Measurements from ENCODE around the gene POLR3F.

Gene POLR3F

GRCh38 chr20:18465536-18466200 lies 1.5 kb upstream of the POLR3F start:
- peaks cover 4% of the 10 kb centered on the region; the same call in 1 of the 2 replicates for H3K4me1 ChIP-seq (ENCODE audit: control insufficient read depth, insufficient read depth, low read length)
- no peak overlapping the region for H3K4me3 ChIP-seq (ENCODE audit: low read depth, low read length)
- peaks cover 0 to 21% of the 10 kb centered on the region in 2 experiments; a peak in 2 of 3 replicates for H3K36me3 ChIP-seq (ENCODE audit: control insufficient read depth in 2 of 2, insufficient read depth in 1 of 2, low read length in 2 of 2)
- no peak overlapping the region for H3K27ac ChIP-seq (ENCODE audit: extremely low read depth, low read depth, low read length)
- TF ChIP-seq ZFP69B (tag by site-specific recombination; IDR thresholded peaks at IDR 0.05), result no peak
- TF ChIP-seq SCRT2 (tag by site-specific recombination; IDR thresholded peaks at IDR 0.05), result no peak
- no peak for TF ChIP-seq SETDB1 (IDR thresholded peaks at IDR 0.05; ENCODE audit: insufficient read length, low read length)
- TF ChIP-seq ZNF16 (tag by site-specific recombination; IDR thresholded peaks at IDR 0.05; ENCODE audit: low read depth), result no peak
- no peak for TF ChIP-seq ZNF654 (tag by site-specific recombination; IDR thresholded peaks at IDR 0.05; ENCODE audit: low read depth)
- ChIA-PET POLR2A (interaction anchor here (1.0 to 3.0 kb wide), 3 partner anchors 22 to 177 kb away, joined by 3 to 42 read pairs (median 12); partner anchors contain the start of genes SEC23B and ZNF133), CTCF (interaction anchor here (0.7 to 1.3 kb wide), 2 partner anchors 41 to 53 kb away, joined by 3 read pairs; no protein-coding TSS in a partner anchor)
- no peaks in the 10 kb centered on the region for H3K9me3 ChIP-seq (ENCODE audit: control insufficient read depth, insufficient read depth, low read depth, low read length)

- H3K9me3 ChIP-seq (ENCODE audit: control insufficient read depth, insufficient read depth, low read depth, low read length), result no peaks in the 10 kb centered on the region
- ChIA-PET POLR2A (interaction anchor here (0.9 to 3.0 kb wide), 10 partner anchors 14 to 499 kb away, joined by 3 to 42 read pairs (median 6); partner anchors contain the start of genes OVOL2, RBBP9, SEC23B and SMIM26), CTCF (interaction anchor here (0.6 to 0.7 kb wide), 2 partner anchors 40 to 59 kb away, joined by 3 to 6 read pairs; no protein-coding TSS in a partner anchor)
- H3K4me1 ChIP-seq (ENCODE audit: control insufficient read depth, insufficient read depth, low read length), result peaks cover 4% of the 10 kb centered on the region; the same call in 1 of the 2 replicates
- peak overlapping the region; percentile 99 for H3K4me3 ChIP-seq (ENCODE audit: low read depth, low read length)
- no peak overlapping the region for H3K27ac ChIP-seq (ENCODE audit: extremely low read depth, low read depth, low read length)
- peaks cover 0 to 29% of the 10 kb centered on the region in 2 experiments; a peak in 2 of 3 replicates for H3K36me3 ChIP-seq (ENCODE audit: control insufficient read depth in 2 of 2, insufficient read depth in 1 of 2, low read length in 2 of 2)
- TF ChIP-seq ZBTB10 (tag by site-specific recombination; IDR thresholded peaks at IDR 0.05) (peak; percentile 37; the same call in 1 of the 2 replicates), ZNF10 (tag by site-specific recombination; IDR thresholded peaks at IDR 0.05) (no peak), ZXDB (tag by site-specific recombination; IDR thresholded peaks at IDR 0.05) (no peak), ZNF624 (tag by site-specific recombination; IDR thresholded peaks at IDR 0.05) (no peak), ATF2 (tag by site-specific recombination; IDR thresholded peaks at IDR 0.05; ENCODE audit: low read depth) (no peak), ZNF239 (tag by site-specific recombination; IDR thresholded peaks at IDR 0.05) (no peak), ZNF138 (tag by site-specific recombination; IDR thresholded peaks at IDR 0.05; ENCODE audit: borderline replicate concordance) (no peak), ZNF24 (tag by site-specific recombination; IDR thresholded peaks at IDR 0.05) (no peak), ZNF366 (tag by site-specific recombination; conservative IDR thresholded peaks at IDR 0.05) (no peak), ZBTB11 (tag by site-specific recombination; conservative IDR thresholded peaks at IDR 0.05; ENCODE audit: low read depth) (peak; percentile 56; the same call in 1 of the 2 replicates), ZNF280D (tag by site-specific recombination; IDR thresholded peaks at IDR 0.05) (no peak), ZSCAN30 (tag by site-specific recombination; IDR thresholded peaks at IDR 0.05) (0 out of 2 replicates have a peak, but pooled peaks have one; percentile 44), ZNF645 (tag by site-specific recombination; IDR thresholded peaks at IDR 0.05) (no peak), SETDB1 (IDR thresholded peaks at IDR 0.05; ENCODE audit: insufficient read length, low read length) (no peak), ZNF555 (tag by site-specific recombination; conservative IDR thresholded peaks at IDR 0.05) (no peak)
- TF ChIP-seq, protein P1, sequence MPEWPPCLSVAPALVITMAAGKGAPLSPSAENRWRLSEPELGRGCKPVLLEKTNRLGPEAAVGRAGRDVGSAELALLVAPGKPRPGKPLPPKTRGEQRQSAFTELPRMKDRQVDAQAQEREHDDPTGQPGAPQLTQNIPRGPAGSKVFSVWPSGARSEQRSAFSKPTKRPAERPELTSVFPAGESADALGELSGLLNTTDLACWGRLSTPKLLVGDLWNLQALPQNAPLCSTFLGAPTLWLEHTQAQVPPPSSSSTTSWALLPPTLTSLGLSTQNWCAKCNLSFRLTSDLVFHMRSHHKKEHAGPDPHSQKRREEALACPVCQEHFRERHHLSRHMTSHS (tag by site-specific recombination; IDR thresholded peaks at IDR 0.05), result no peak
Observed at GRCh38 chr20:18466574-18466893, 656 bp upstream of the POLR3F start.
